C4-2B (cell line): ENCODE measurements around the gene IPO9.

Source experiments
- CTCF ChIP-seq: fragments of 450-650 bp; conservative IDR thresholded peaks from 2 replicates; pipeline ENCODE4 v1.5.1; 2017; ENCODE audit warnings: mild to moderate bottlenecking
- ZFX ChIP-seq: fragments of 450-650 bp; IDR thresholded peaks from 2 replicates; pipeline ENCODE4 v1.6.1; 2017

- TF ChIP-seq CTCF (no peak), ZFX (no peak)
Observed at GRCh38 chr1:201782353-201782752, 46.6 kb upstream of the IPO9 start.
